ENCODE results near the gene SCAMP3.
"Not testable (repeated sequence)": the region's sequence is repeated elsewhere in the genome, so short reads cannot be mapped to it uniquely, and the experiment has no call there.

Gene SCAMP3

GRCh38 chr1:155253797-155254196 is 8.4 kb downstream of the SCAMP3 start:
- TF ChIP-seq CTCF (IDR thresholded peaks at IDR 0.05) = no peak
- no peak for TF ChIP-seq ZFX (IDR thresholded peaks at IDR 0.05; ENCODE audit: borderline replicate concordance)
- peak overlapping the region; percentile 70 for H3K27ac ChIP-seq

- TF ChIP-seq CTCF (IDR thresholded peaks at IDR 0.05) (0 out of 2 replicates have a peak, but pooled peaks have one; percentile 5), ZFX (IDR thresholded peaks at IDR 0.05; ENCODE audit: borderline replicate concordance) (no peak)
- no peak overlapping the region for H3K27ac ChIP-seq
These were observed 9.0 kb downstream of the SCAMP3 start for GRCh38 chr1:155253208-155253607.

GRCh38 chr1:155251566-155251965 is 10.6 kb downstream of the SCAMP3 start:
- H3K27ac ChIP-seq = peak overlapping the region; percentile 42
- TF ChIP-seq CTCF (IDR thresholded peaks at IDR 0.05) (no peak), ZFX (IDR thresholded peaks at IDR 0.05; ENCODE audit: borderline replicate concordance) (no peak)

- peak overlapping the region; percentile 42 for H3K27ac ChIP-seq
- TF ChIP-seq CTCF (IDR thresholded peaks at IDR 0.05) (peak; percentile 100), ZFX (IDR thresholded peaks at IDR 0.05; ENCODE audit: borderline replicate concordance) (no peak)
These were observed 11.3 kb downstream of the SCAMP3 start for GRCh38 chr1:155250633-155251449.

GRCh38 chr1:155250246-155250632 is 11.9 kb downstream of the SCAMP3 start:
- peak overlapping the region; percentile 42; the same call in 1 of the 2 replicates for H3K27ac ChIP-seq
- TF ChIP-seq CTCF (IDR thresholded peaks at IDR 0.05) (no peak), ZFX (IDR thresholded peaks at IDR 0.05; ENCODE audit: borderline replicate concordance) (no peak)

- no peak overlapping the region for H3K27ac ChIP-seq
- TF ChIP-seq CTCF (IDR thresholded peaks at IDR 0.05) (no peak), ZFX (IDR thresholded peaks at IDR 0.05; ENCODE audit: borderline replicate concordance) (no peak)
These were observed 14.2 kb downstream of the SCAMP3 start for GRCh38 chr1:155247667-155248553.

- not testable (repeated sequence) for H3K27ac ChIP-seq
These were observed 15.4 kb downstream of the SCAMP3 start for GRCh38 chr1:155246796-155247195.

Data from 22Rv1 (cell line).